MCF 10A (cell line): Measurements from ENCODE around the gene CPVL. TPM values are rescaled to one million over a fixed set of nuclear protein-coding genes. Genes with fewer than 3 reads are reported as not detected.

Experiments
- BruUV-seq: library from RNA; stranded (reverse); fragments of 400-500 nt; replicated peaks from 2 replicates; lab custom pipeline; 2021; lab: Mats Ljungman, UMichigan
- CTCF ChIA-PET: fragments of 300-600 bp; sonication (Branson Sonifier 250); formaldehyde crosslinking; extraction: SDS; loops from one replicate; lab custom pipeline; 2021; ENCODE audit warnings: antibody characterized with exemption, inconsistent platforms; lab: Yijun Ruan, JAX
- POLR2A ChIA-PET: fragments of 300-600, 350-650 bp; sonication (Branson Sonifier 250); formaldehyde crosslinking; extraction: SDS; loops from one replicate; lab custom pipeline; 2020; ENCODE audit warnings: antibody characterized with exemption, inconsistent platforms; lab: Yijun Ruan, JAX
- DNase-seq: peaks from one replicate; pipeline ENCODE4 v3.0.0-alpha.2; 2018; ENCODE audit not compliant: unreplicated experiment
- H3K27ac Mint-ChIP-seq: one replicate; pipeline ENCODE4 v1.8.0; 2022; ENCODE audit warnings: mild to moderate bottlenecking, low read depth, mixed read lengths; ENCODE audit not compliant: unreplicated experiment
- H3K27me3 Mint-ChIP-seq: one replicate; pipeline ENCODE4 v1.8.0; 2022; ENCODE audit warnings: mixed read lengths; ENCODE audit not compliant: insufficient read depth, unreplicated experiment
- H3K36me3 Mint-ChIP-seq: one replicate; pipeline ENCODE4 v1.8.0; 2022; ENCODE audit warnings: mild to moderate bottlenecking, moderate library complexity, mixed read lengths; ENCODE audit not compliant: insufficient read depth, unreplicated experiment
- H3K4me1 Mint-ChIP-seq: one replicate; pipeline ENCODE4 v1.8.0; 2022; ENCODE audit warnings: mixed read lengths; ENCODE audit not compliant: insufficient read depth, unreplicated experiment
- H3K4me3 Mint-ChIP-seq: one replicate; pipeline ENCODE4 v1.8.0; 2022; ENCODE audit warnings: mild to moderate bottlenecking, moderate library complexity, mixed read lengths; ENCODE audit not compliant: unreplicated experiment
- H3K9me3 Mint-ChIP-seq: one replicate; pipeline ENCODE4 v1.8.0; 2022; ENCODE audit warnings: mixed read lengths; ENCODE audit not compliant: unreplicated experiment
- intact Hi-C: fragments of 100-400 bp; cut with micrococcal nuclease; formaldehyde crosslinking; loops from 2 replicates; pipeline ENCODE4 v1.14.1; 2022
- total RNA-seq: library from RNA; stranded (reverse); gene quantifications from 2 replicates; pipeline ENCODE4 v1.2.3, GENCODE V29; 2022
- TF ChIP-seq, protein P1 (sequence below): fragments of 200-600 bp; IDR thresholded peaks from one replicate; pipeline ENCODE4 v1.8.0; 2022; ENCODE audit warnings: antibody characterized with exemption, mild to moderate bottlenecking; ENCODE audit not compliant: unreplicated experiment

The CPVL gene
- total RNA-seq, 1 experiment from 2014 or later = 49.0 TPM

GRCh38 chr7:28988091-28988490, 158.2 kb downstream of the CPVL start:
- ChIA-PET CTCF (interaction anchor here (0.7 to 1.0 kb wide), 2 partner anchors 62 to 66 kb away, joined by 3 to 7 read pairs; no protein-coding TSS in a partner anchor), POLR2A (interaction anchor here (0.5 to 2.0 kb wide), 2 partner anchors 61 to 89 kb away, joined by 3 to 5 read pairs; no protein-coding TSS in a partner anchor)
- peak; percentile 84 for DNase-seq
- BruUV-seq = no TSS peak
- peaks cover 14% of the 10 kb centered on the region for H3K9me3 Mint-ChIP-seq
- peaks cover 58% of the 10 kb centered on the region for H3K4me1 Mint-ChIP-seq
- TF ChIP-seq, protein P1, sequence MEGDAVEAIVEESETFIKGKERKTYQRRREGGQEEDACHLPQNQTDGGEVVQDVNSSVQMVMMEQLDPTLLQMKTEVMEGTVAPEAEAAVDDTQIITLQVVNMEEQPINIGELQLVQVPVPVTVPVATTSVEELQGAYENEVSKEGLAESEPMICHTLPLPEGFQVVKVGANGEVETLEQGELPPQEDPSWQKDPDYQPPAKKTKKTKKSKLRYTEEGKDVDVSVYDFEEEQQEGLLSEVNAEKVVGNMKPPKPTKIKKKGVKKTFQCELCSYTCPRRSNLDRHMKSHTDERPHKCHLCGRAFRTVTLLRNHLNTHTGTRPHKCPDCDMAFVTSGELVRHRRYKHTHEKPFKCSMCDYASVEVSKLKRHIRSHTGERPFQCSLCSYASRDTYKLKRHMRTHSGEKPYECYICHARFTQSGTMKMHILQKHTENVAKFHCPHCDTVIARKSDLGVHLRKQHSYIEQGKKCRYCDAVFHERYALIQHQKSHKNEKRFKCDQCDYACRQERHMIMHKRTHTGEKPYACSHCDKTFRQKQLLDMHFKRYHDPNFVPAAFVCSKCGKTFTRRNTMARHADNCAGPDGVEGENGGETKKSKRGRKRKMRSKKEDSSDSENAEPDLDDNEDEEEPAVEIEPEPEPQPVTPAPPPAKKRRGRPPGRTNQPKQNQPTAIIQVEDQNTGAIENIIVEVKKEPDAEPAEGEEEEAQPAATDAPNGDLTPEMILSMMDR = no peak
- H3K27me3 Mint-ChIP-seq = no peaks in the 10 kb centered on the region
- H3K27ac Mint-ChIP-seq = peak overlapping the region; percentile 78
- intact Hi-C loops = no loop called here
- peak overlapping the region; percentile 9 for H3K4me3 Mint-ChIP-seq
- H3K36me3 Mint-ChIP-seq = no peaks in the 10 kb centered on the region

DNA sequence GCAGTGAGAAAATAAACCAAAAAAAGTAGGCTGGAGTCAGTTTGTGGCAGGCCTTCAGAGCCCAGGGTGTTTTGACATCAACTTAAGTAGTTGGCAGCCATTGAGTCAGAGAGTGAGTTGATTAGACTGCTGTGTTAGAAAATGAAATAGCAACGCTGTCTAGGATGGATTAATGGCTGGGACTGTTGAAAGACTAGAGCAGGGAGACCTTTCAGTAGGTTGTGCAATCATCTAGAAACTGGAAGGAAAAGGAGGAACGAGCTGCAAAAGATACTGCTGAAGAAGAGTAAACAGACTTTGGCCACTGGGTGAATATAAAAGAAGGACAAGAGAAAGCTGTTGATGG, 159.6 kb downstream of the CPVL start:
- Mint-ChIP-seq H3K27me3 (no peaks in the 10 kb centered on the region), H3K9me3 (peaks cover 14% of the 10 kb centered on the region), H3K4me1 (peaks cover 58% of the 10 kb centered on the region), H3K4me3 (peak overlapping the region; percentile 22), H3K36me3 (no peaks in the 10 kb centered on the region), H3K27ac (peak overlapping the region; percentile 78)
- BruUV-seq = no TSS peak
- intact Hi-C loops = no loop called here
- TF ChIP-seq, protein P1 = no peak
- ChIA-PET CTCF (interaction anchor here (0.6 to 1.3 kb wide), 5 partner anchors 11 to 646 kb away, joined by 3 to 5 read pairs (median 3); no protein-coding TSS in a partner anchor), POLR2A (interaction anchor here (2.0 kb wide), 1 partner anchor 60 kb away, joined by 5 read pairs; no protein-coding TSS in a partner anchor)
- peak; percentile 82 for DNase-seq

DNA sequence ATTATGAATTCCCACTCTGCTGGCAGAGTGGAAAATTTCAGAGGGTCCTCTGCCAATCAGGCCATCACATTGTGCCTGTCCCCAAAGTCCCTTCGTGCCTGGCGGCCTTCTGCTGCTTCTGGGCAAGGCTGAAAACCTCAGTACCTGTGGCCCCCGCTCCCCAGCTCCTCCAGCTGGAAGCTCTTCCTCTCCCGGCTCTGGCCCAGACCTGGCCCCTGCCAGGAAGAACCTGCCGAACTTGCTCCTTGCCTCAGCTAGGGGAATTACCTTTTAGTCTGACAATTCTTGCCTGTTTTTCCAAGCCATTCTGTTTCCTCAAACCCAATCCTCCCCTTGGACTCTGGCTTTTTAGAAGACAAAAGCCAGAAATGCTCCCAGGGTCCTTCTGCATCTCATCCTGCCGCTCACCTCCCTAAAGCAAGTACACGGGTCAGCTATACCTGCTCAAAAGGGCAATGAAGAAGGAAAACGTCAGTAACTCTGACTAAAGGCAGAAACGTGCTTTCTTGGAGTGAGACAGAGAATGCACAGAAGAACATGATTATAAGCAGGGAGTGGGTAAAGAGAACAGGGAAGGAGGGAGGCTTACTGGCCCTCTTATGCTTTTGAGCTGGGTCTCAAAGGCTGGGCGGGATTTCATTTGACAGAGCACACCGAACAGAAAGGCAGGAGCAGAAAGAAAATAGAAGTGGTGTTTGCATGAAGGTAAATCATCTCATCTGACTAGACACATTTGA, 160.1 kb downstream of the CPVL start:
- Mint-ChIP-seq H3K27me3 (no peaks in the 10 kb centered on the region), H3K4me1 (peaks cover 58% of the 10 kb centered on the region), H3K4me3 (no peak overlapping the region), H3K9me3 (peaks cover 14% of the 10 kb centered on the region), H3K27ac (peak overlapping the region; percentile 78), H3K36me3 (no peaks in the 10 kb centered on the region)
- BruUV-seq = no TSS peak
- TF ChIP-seq, protein P1 = no peak
- ChIA-PET POLR2A (interaction anchor here (2.0 kb wide), 1 partner anchor 59 kb away, joined by 5 read pairs; no protein-coding TSS in a partner anchor), CTCF (interaction anchor here (0.6 to 1.3 kb wide), 5 partner anchors 11 to 647 kb away, joined by 3 to 5 read pairs (median 3); no protein-coding TSS in a partner anchor)
- peak; percentile 2 for DNase-seq
- intact Hi-C loops = no loop called here

DNA sequence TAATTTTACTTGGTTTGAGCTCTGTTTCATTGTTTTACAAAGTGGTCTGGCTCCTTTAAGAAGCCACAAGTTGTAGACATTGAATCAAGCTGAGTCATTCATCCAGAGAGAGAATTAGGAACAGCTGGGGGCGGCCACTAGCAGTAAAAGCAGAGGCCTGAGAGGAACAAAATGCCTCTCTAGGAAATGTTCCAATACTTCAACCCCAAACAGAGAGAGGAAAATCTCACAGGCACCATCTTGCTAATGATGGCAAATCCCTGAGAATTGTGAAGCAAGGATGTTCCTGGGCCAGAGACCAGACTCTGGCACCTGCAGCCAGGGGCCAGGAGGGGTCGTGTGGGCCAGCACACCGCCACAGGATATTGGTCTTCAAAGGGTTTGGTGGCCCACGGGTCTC, 161.7 kb downstream of the CPVL start:
- Mint-ChIP-seq H3K36me3 (no peaks in the 10 kb centered on the region), H3K9me3 (peaks cover 14% of the 10 kb centered on the region), H3K27me3 (no peaks in the 10 kb centered on the region), H3K4me3 (no peak overlapping the region), H3K27ac (peak overlapping the region; percentile 78), H3K4me1 (peaks cover 63% of the 10 kb centered on the region)
- POLR2A ChIA-PET = interaction anchor here (0.7 to 1.3 kb wide), 2 partner anchors 18 to 275 kb away, joined by 4 to 5 read pairs; no protein-coding TSS in a partner anchor
- no TSS peak for BruUV-seq
- intact Hi-C loops = no loop called here
- peak; percentile 88 for DNase-seq
- CTCF ChIA-PET = interaction anchor here (0.7 kb wide), 1 partner anchor 62 kb away, joined by 3 read pairs; no protein-coding TSS in a partner anchor
- TF ChIP-seq, protein P1 = no peak
